HG03039 (cell line): ENCODE data around the gene MMS22L.

Experiments
- ATAC-seq: cut with Tn5 transposase; IDR thresholded peaks from one replicate; pipeline ENCODE4 v1.9.1; 2021; ENCODE audit warnings: mild to moderate bottlenecking, moderate library complexity; ENCODE audit not compliant: unreplicated experiment

The MMS22L gene

DNA sequence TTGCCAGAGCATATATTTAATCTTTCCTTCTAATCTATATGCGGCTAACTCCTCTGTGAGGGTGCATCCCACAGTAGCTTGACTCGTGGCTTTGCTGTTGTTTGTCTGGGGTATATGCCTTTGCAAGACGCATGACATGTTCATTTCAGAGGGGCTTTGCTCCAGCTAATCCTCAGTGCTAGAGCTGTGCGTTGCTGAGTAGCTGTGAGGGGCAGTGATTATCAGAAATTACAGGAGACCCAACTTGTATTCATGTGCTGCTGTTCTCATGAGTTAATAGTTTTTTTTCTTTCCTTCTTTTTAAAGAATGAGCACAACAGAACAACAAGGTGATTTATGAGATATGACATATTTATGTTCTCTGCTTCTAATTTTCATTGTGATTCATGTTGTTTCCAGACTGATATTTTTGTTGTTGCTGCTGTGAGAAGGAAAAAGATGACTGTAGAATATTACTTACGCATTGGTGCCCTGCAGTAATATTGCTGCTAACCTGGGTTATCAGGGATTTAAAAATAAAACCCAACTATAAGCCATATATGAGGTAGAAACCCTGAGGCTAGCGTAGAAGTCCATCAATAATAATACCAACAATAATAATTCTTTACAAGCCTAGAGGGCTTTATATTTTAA lies 190.2 kb downstream of the MMS22L start:
- ATAC-seq: no peak
